Esophagus muscularis mucosa (tissue), 4 donors: Measurements from ENCODE around the gene KCND3. TPM values are rescaled to one million over a fixed set of nuclear protein-coding genes. Genes with fewer than 3 reads are reported as not detected.

Source experiments
- DNase-seq: peaks from one replicate; pipeline ENCODE4 v3.0.0-alpha.2; 2017; ENCODE audit errors: extremely low spot score
- H3K27ac ChIP-seq, 4 donors: fragments of 200-600 bp; sonication (generic); replicated peaks in 1 of 4; 1 replicate in 3 of 4; 2 replicates in 1 of 4; pipeline ENCODE4 v1.5.1; 2016 to 2019; ENCODE audit warnings: mild to moderate bottlenecking in 1 of 4
- H3K27me3 ChIP-seq, 4 donors: fragments of 200-600 bp; sonication (generic); one replicate each; pipeline versions ENCODE4 v1.5.1 to v1.6.0; 2016 to 2019
- H3K36me3 ChIP-seq, 4 donors: fragments of 200-600 bp; sonication (generic); one replicate each; pipeline ENCODE4 v1.5.1; 2016 to 2019
- H3K4me1 ChIP-seq, 4 donors: fragments of 200-600 bp; sonication (generic); one replicate each; pipeline ENCODE4 v1.5.1; 2016 to 2019
- H3K4me3 ChIP-seq, 4 donors: fragments of 200-600 bp; sonication (generic); 1 replicate in 2 of 4; 2 replicates in 2 of 4; pipeline ENCODE4 v1.5.1; 2016 to 2019; ENCODE audit warnings: mild to moderate bottlenecking in 4 of 4, moderate library complexity in 1 of 4
- H3K9me3 ChIP-seq, 4 donors: fragments of 200-600 bp; sonication (generic); 1 replicate in 3 of 4; 2 replicates in 1 of 4; pipeline ENCODE4 v1.5.1; 2016 to 2019
- CTCF ChIP-seq, 3 experiments: fragments of 200-600 bp in 2 of 3; fragments of 450-650 bp in 1 of 3; sonication (generic) in 2 of 3; IDR thresholded peaks; one replicate each; pipeline ENCODE4 v1.5.1; 2017 to 2019; ENCODE audit warnings: antibody characterized with exemption in 3 of 3, mild to moderate bottlenecking in 2 of 3, moderate library complexity in 1 of 3
- EP300 ChIP-seq: sonication (generic); formaldehyde crosslinking; IDR thresholded peaks from one replicate; pipeline ENCODE4 v1.6.1; 2017; ENCODE audit warnings: antibody characterized with exemption
- POLR2A ChIP-seq: fragments of 450-650 bp; IDR thresholded peaks from one replicate; pipeline ENCODE4 v1.6.1; 2017; ENCODE audit warnings: antibody characterized with exemption, moderate library complexity, mild to moderate bottlenecking, low read depth
- POLR2AphosphoS5 ChIP-seq, 2 donors: sonication (generic); formaldehyde crosslinking; IDR thresholded peaks; one replicate each; pipeline ENCODE4 v1.6.1; 2017; ENCODE audit warnings: antibody characterized with exemption in 2 of 2
- WGBS: methylation state at CpG from one replicate; pipeline ENCODE4 v1.1.5; 2018; 5-methylcytosine and 5-hydroxymethylcytosine counted together
- intact Hi-C: fragments of 100-400 bp; cut with DNase I; formaldehyde crosslinking; loops from one replicate; pipeline ENCODE4 v1.15.1; 2023
- total RNA-seq, 4 donors: library from RNA; depleted of rRNA; stranded (reverse); fragments of >200 nt; gene quantifications; one replicate each; pipeline versions ENCODE4 v1.1.0 to v1.2.1, GENCODE V29; 2016

The KCND3 gene
- total RNA-seq, 4 donors from 2014 or later: 25.7 to 57.6 (median 47.5) TPM

- Histone ChIP-seq H3K27ac (no peak overlapping the region), H3K4me3 (no peak overlapping the region), H3K4me1 (peaks cover 17 to 31% (median 22%) of the 10 kb centered on the region in 4 donors), H3K27me3 (no peaks in the 10 kb centered on the region), H3K9me3 (no peaks in the 10 kb centered on the region), H3K36me3 (no peaks in the 10 kb centered on the region)
- DNase-seq: no peak
- 58% methylated on average over 6 of the region's 6 CpGs for WGBS
- intact Hi-C loops: no loop called here
- TF ChIP-seq EP300 (no peak), CTCF (IDR thresholded peaks at IDR 0.05) (no peak), POLR2AphosphoS5 (IDR thresholded peaks at IDR 0.05) (no peak), POLR2A (no peak)
These were observed 137.9 kb downstream of the KCND3 start for GRCh38 chr1:111851552-111851951.

GRCh38 chr1:111850109-111850508 lies 139.4 kb downstream of the KCND3 start:
- Histone ChIP-seq H3K4me3 (no peak overlapping the region), H3K27ac (no peak overlapping the region), H3K27me3 (no peaks in the 10 kb centered on the region), H3K36me3 (no peaks in the 10 kb centered on the region), H3K4me1 (peaks cover 22 to 40% (median 28%) of the 10 kb centered on the region in 4 donors), H3K9me3 (no peaks in the 10 kb centered on the region)
- 56% methylated on average over 2 of the region's 2 CpGs for WGBS
- no peak for DNase-seq
- TF ChIP-seq EP300: no peak
- no peak for TF ChIP-seq POLR2AphosphoS5 (IDR thresholded peaks at IDR 0.05)
- TF ChIP-seq POLR2A: no peak
- no peak for TF ChIP-seq CTCF (IDR thresholded peaks at IDR 0.05)
- intact Hi-C loops: no loop called here

- WGBS: 75% methylated on average over 7 of the region's 7 CpGs
- TF ChIP-seq CTCF (IDR thresholded peaks at IDR 0.05) (no peak), POLR2AphosphoS5 (IDR thresholded peaks at IDR 0.05) (no peak), POLR2A (no peak), EP300 (no peak)
- Histone ChIP-seq H3K27ac (no peak overlapping the region), H3K4me1 (peaks cover 22 to 40% (median 28%) of the 10 kb centered on the region in 4 donors), H3K36me3 (no peaks in the 10 kb centered on the region), H3K4me3 (no peak overlapping the region), H3K27me3 (no peaks in the 10 kb centered on the region), H3K9me3 (no peaks in the 10 kb centered on the region)
- intact Hi-C loops: no loop called here
- no peak for DNase-seq
These were observed 140.5 kb downstream of the KCND3 start for GRCh38 chr1:111848852-111849545.

GRCh38 chr1:111847466-111847865 lies 142.0 kb downstream of the KCND3 start:
- H3K4me1 ChIP-seq: peaks cover 17 to 35% (median 26%) of the 10 kb centered on the region in 4 donors
- H3K27ac ChIP-seq: no peak overlapping the region
- no peak for DNase-seq
- no peaks in the 10 kb centered on the region for H3K36me3 ChIP-seq
- WGBS: 90% methylated on average over 10 of the region's 10 CpGs
- no peak overlapping the region for H3K4me3 ChIP-seq
- no peak for TF ChIP-seq CTCF (IDR thresholded peaks at IDR 0.05)
- TF ChIP-seq POLR2A: no peak
- no peak for TF ChIP-seq POLR2AphosphoS5 (IDR thresholded peaks at IDR 0.05)
- TF ChIP-seq EP300: no peak
- H3K27me3 ChIP-seq: no peaks in the 10 kb centered on the region
- intact Hi-C loops: no loop called here
- no peaks in the 10 kb centered on the region for H3K9me3 ChIP-seq

- TF ChIP-seq POLR2AphosphoS5 (IDR thresholded peaks at IDR 0.05) (no peak), POLR2A (no peak), EP300 (no peak), CTCF (IDR thresholded peaks at IDR 0.05) (no peak)
- intact Hi-C loops: no loop called here
- H3K4me3 ChIP-seq: no peak overlapping the region
- DNase-seq: no peak
- 91% methylated on average over 6 of the region's 8 CpGs for WGBS
- H3K4me1 ChIP-seq: peaks cover 12 to 33% (median 22%) of the 10 kb centered on the region in 4 donors
- no peaks in the 10 kb centered on the region for H3K9me3 ChIP-seq
- no peak overlapping the region for H3K27ac ChIP-seq
- no peaks in the 10 kb centered on the region for H3K27me3 ChIP-seq
- no peaks in the 10 kb centered on the region for H3K36me3 ChIP-seq
These were observed 142.6 kb downstream of the KCND3 start for GRCh38 chr1:111846842-111847241.
